HL-60 (cell line): ENCODE results near the gene MUC3A.
"Not testable (repeated sequence)": the region's sequence is repeated elsewhere in the genome, so short reads cannot be mapped to it uniquely, and the experiment has no call there.

Source experiments
- CTCF ChIP-seq: IDR thresholded peaks from one replicate; pipeline ENCODE4 v1.5.1; 2011; ENCODE audit warnings: low read length, control low read depth, inconsistent platforms; ENCODE audit not compliant: insufficient read depth
- GABPA ChIP-seq: IDR thresholded peaks from 2 replicates; pipeline ENCODE4 v1.6.1; 2012; ENCODE audit warnings: low read depth
- REST ChIP-seq: IDR thresholded peaks from 2 replicates; pipeline ENCODE4 v1.6.1; 2012; ENCODE audit warnings: low read depth; ENCODE audit not compliant: insufficient replicate concordance
- SPI1 ChIP-seq: IDR thresholded peaks from 2 replicates; pipeline ENCODE4 v1.6.1; 2012; ENCODE audit warnings: low read depth, mild to moderate bottlenecking, borderline replicate concordance

- not testable (repeated sequence) for TF ChIP-seq CTCF, GABPA, REST, SPI1
These were observed 53.0 kb downstream of the MUC3A start for GRCh38 chr7:101002333-101002732.
